Tibial nerve (tissue), 4 donors: Measurements from ENCODE around the gene FARP1.

ENCODE experiments used
- EP300 ChIP-seq, 2 donors: sonication (generic); formaldehyde crosslinking; IDR thresholded peaks; one replicate each; pipeline ENCODE4 v1.6.1; 2017; ENCODE audit warnings: antibody characterized with exemption in 2 of 2, mild to moderate bottlenecking in 1 of 2
- POLR2A ChIP-seq, 2 donors: fragments of 450-650 bp; IDR thresholded peaks; one replicate each; pipeline ENCODE4 v1.6.1; 2017; ENCODE audit warnings: antibody characterized with exemption in 2 of 2, mild to moderate bottlenecking in 2 of 2, moderate library complexity in 2 of 2
- TF ChIP-seq, protein P1 (sequence below), 5 experiments: fragments of 200-600 bp in 3 of 5; fragments of 450-650 bp in 2 of 5; sonication (generic) in 3 of 5; IDR thresholded peaks; one replicate each; pipeline ENCODE4 v1.5.1; 2016 to 2019; ENCODE audit warnings: antibody characterized with exemption in 5 of 5, mild to moderate bottlenecking in 3 of 5, moderate library complexity in 2 of 5

DNA sequence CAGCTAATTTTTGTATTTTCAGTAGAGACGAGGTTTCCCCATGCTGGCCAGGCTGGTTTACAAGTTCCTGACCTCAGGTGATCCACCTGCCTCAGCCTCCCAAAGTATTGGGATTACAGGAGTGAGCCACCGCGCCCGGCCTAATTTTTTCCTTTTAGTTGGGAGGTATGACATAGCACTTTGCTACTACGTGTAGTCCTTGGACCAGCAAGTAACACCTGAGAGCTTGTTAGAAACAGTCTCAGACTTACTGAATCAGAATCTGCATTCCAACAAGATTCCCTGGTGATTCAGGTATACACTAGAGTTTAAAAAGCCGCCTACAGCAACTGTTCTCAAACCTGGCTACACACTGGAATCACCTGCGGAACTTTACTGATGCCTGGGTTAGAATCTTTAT is 1.8 kb upstream of the FARP1 start:
- TF ChIP-seq EP300 (IDR thresholded peaks at IDR 0.05), result no peak
- TF ChIP-seq, protein P1, sequence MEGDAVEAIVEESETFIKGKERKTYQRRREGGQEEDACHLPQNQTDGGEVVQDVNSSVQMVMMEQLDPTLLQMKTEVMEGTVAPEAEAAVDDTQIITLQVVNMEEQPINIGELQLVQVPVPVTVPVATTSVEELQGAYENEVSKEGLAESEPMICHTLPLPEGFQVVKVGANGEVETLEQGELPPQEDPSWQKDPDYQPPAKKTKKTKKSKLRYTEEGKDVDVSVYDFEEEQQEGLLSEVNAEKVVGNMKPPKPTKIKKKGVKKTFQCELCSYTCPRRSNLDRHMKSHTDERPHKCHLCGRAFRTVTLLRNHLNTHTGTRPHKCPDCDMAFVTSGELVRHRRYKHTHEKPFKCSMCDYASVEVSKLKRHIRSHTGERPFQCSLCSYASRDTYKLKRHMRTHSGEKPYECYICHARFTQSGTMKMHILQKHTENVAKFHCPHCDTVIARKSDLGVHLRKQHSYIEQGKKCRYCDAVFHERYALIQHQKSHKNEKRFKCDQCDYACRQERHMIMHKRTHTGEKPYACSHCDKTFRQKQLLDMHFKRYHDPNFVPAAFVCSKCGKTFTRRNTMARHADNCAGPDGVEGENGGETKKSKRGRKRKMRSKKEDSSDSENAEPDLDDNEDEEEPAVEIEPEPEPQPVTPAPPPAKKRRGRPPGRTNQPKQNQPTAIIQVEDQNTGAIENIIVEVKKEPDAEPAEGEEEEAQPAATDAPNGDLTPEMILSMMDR (IDR thresholded peaks at IDR 0.05), result no peak
- TF ChIP-seq POLR2A (IDR thresholded peaks at IDR 0.05), result no peak
